Activated CD8-positive, alpha-beta T cell treated with anti-CD3 and anti-CD28 coated beads for 36 hours (primary cell): Measurements from ENCODE around the gene ZC3H12C. TPM values are rescaled to one million over a fixed set of nuclear protein-coding genes. Genes with fewer than 3 reads are reported as not detected.

Experiments used
- ATAC-seq: fragments of 200-7000 bp; cut with Tn5 transposase; one replicate; pipeline ENCODE4 v1.10.0; 2021; ENCODE audit warnings: mild to moderate bottlenecking, moderate library complexity
- CTCF ChIA-PET: fragments of 350-600 bp; sonication (Branson Sonifier 250); formaldehyde crosslinking; loops from one replicate; lab custom pipeline; 2021; ENCODE audit warnings: antibody characterized with exemption; lab: Charles Lee
- POLR2A ChIA-PET: fragments of 350-600 bp; sonication (Branson Sonifier 250); formaldehyde crosslinking; loops from one replicate; lab custom pipeline; 2021; ENCODE audit warnings: antibody characterized with exemption; lab: Charles Lee
- DNase-seq: peaks from one replicate; pipeline ENCODE4 v3.0.0-alpha.2; 2020
- H3K27ac Mint-ChIP-seq: one replicate; pipeline ENCODE4 v1.8.0; 2021; ENCODE audit warnings: mild to moderate bottlenecking, mixed read lengths
- H3K27me3 Mint-ChIP-seq: one replicate; pipeline ENCODE4 v1.8.0; 2021; ENCODE audit warnings: mixed read lengths
- H3K36me3 Mint-ChIP-seq: one replicate; pipeline ENCODE4 v1.8.0; 2021; ENCODE audit warnings: low read depth, mixed read lengths
- H3K4me1 Mint-ChIP-seq: one replicate; pipeline ENCODE4 v1.8.0; 2021; ENCODE audit warnings: low read depth, mixed read lengths
- H3K4me3 Mint-ChIP-seq: one replicate; pipeline ENCODE4 v1.8.0; 2021; ENCODE audit warnings: mild to moderate bottlenecking, moderate library complexity, mixed read lengths
- H3K9me3 Mint-ChIP-seq: one replicate; pipeline ENCODE4 v1.8.0; 2021; ENCODE audit warnings: mixed read lengths
- CTCF ChIP-seq: fragments of 200-600 bp; IDR thresholded peaks from one replicate; pipeline ENCODE4 v1.8.0; 2022; ENCODE audit warnings: antibody characterized with exemption, mild to moderate bottlenecking
- intact Hi-C: fragments of 100-400 bp; cut with micrococcal nuclease; formaldehyde crosslinking; loops from one replicate; pipeline ENCODE4 v1.10.0; 2022
- total RNA-seq, 2 experiments: library from RNA; stranded (reverse); gene quantifications; one replicate each; pipeline ENCODE4 v1.2.3, GENCODE V29; 2021

ZC3H12C gene
- total RNA-seq, 2 experiments from 2014 or later: 0.40 to 0.45 TPM

GRCh38 chr11:110121204-110121603 lies 28.0 kb downstream of the ZC3H12C start:
- intact Hi-C loops: no loop called here
- no peak for ATAC-seq
- POLR2A ChIA-PET: no interaction called here

GRCh38 chr11:110123003-110123402 lies 29.8 kb downstream of the ZC3H12C start:
- intact Hi-C loops: no loop called here
- ATAC-seq (no peak), DNase-seq (no peak)
- no peak for TF ChIP-seq CTCF
- Mint-ChIP-seq H3K36me3 (no peaks in the 10 kb centered on the region), H3K27me3 (peaks cover 6% of the 10 kb centered on the region), H3K4me3 (no peak overlapping the region), H3K4me1 (no peaks in the 10 kb centered on the region), H3K9me3 (no peaks in the 10 kb centered on the region), H3K27ac (no peak overlapping the region)
- ChIA-PET CTCF (no interaction called here), POLR2A (interaction anchor here (0.5 kb wide), 1 partner anchor 206 kb away, joined by 3 read pairs; no protein-coding TSS in a partner anchor)

More at GRCh38 chr11:110121204-110121603, 28.0 kb downstream of the ZC3H12C start:
- DNase-seq: no peak
- H3K4me3 Mint-ChIP-seq: no peak overlapping the region
- no peaks in the 10 kb centered on the region for H3K4me1 Mint-ChIP-seq
- no peaks in the 10 kb centered on the region for H3K9me3 Mint-ChIP-seq
- TF ChIP-seq CTCF: no peak
- no peaks in the 10 kb centered on the region for H3K36me3 Mint-ChIP-seq
- CTCF ChIA-PET: no interaction called here
- no peak overlapping the region for H3K27ac Mint-ChIP-seq
- peaks cover 6% of the 10 kb centered on the region for H3K27me3 Mint-ChIP-seq

- POLR2A ChIA-PET: interaction anchor here (0.6 kb wide), 1 partner anchor 234 kb away, joined by 3 read pairs; no protein-coding TSS in a partner anchor
- ATAC-seq: no peak
- no peaks in the 10 kb centered on the region for H3K9me3 Mint-ChIP-seq
- no peak overlapping the region for H3K4me3 Mint-ChIP-seq
- TF ChIP-seq CTCF: no peak
- intact Hi-C loops: no loop called here
- H3K27ac Mint-ChIP-seq: no peak overlapping the region
- no peak for DNase-seq
- no peaks in the 10 kb centered on the region for H3K36me3 Mint-ChIP-seq
- H3K4me1 Mint-ChIP-seq: no peaks in the 10 kb centered on the region
- H3K27me3 Mint-ChIP-seq: peaks cover 5% of the 10 kb centered on the region
- CTCF ChIA-PET: no interaction called here
Observed at GRCh38 chr11:110124605-110125004, 31.4 kb downstream of the ZC3H12C start.

- H3K27ac Mint-ChIP-seq: no peak overlapping the region
- intact Hi-C loops: no loop called here
- no peaks in the 10 kb centered on the region for H3K36me3 Mint-ChIP-seq
- DNase-seq (no peak), ATAC-seq (no peak)
- no peak for TF ChIP-seq CTCF
- H3K4me3 Mint-ChIP-seq: no peak overlapping the region
- no peaks in the 10 kb centered on the region for H3K9me3 Mint-ChIP-seq
- no peaks in the 10 kb centered on the region for H3K4me1 Mint-ChIP-seq
- ChIA-PET CTCF (no interaction called here), POLR2A (no interaction called here)
- H3K27me3 Mint-ChIP-seq: peaks cover 2% of the 10 kb centered on the region
Observed at GRCh38 chr11:110125632-110126031, 32.4 kb downstream of the ZC3H12C start.

- H3K4me3 Mint-ChIP-seq: no peak overlapping the region
- no peak overlapping the region for H3K27ac Mint-ChIP-seq
- POLR2A ChIA-PET: no interaction called here
- intact Hi-C loops: no loop called here
- no peak for TF ChIP-seq CTCF
- no peaks in the 10 kb centered on the region for H3K36me3 Mint-ChIP-seq
- DNase-seq (no peak), ATAC-seq (no peak)
- peaks cover 4% of the 10 kb centered on the region for H3K27me3 Mint-ChIP-seq
- no peaks in the 10 kb centered on the region for H3K4me1 Mint-ChIP-seq
- CTCF ChIA-PET: interaction anchor here (1.2 kb wide), 1 partner anchor 306 kb away, joined by 3 read pairs; no protein-coding TSS in a partner anchor
- H3K9me3 Mint-ChIP-seq: no peaks in the 10 kb centered on the region
Observed at GRCh38 chr11:110126936-110127335, 33.7 kb downstream of the ZC3H12C start.
